Mucosa of descending colon (tissue), 3 donors: ENCODE measurements around the gene MTF1. TPM values are rescaled to one million over a fixed set of nuclear protein-coding genes. Genes with fewer than 3 reads are reported as not detected.
A peak's percentile ranks its signal among the peaks of the same experiment; 100 is the strongest.
"Not testable (repeated sequence)": the region's sequence is repeated elsewhere in the genome, so short reads cannot be mapped to it uniquely, and the experiment has no call there.

ENCODE experiments used
- ATAC-seq: fragments of 200-7000 bp; cut with Tn5 transposase; one replicate; pipeline ENCODE4 v1.9.1; 2020; ENCODE audit warnings: mild to moderate bottlenecking, moderate library complexity
- DNase-seq, 3 donors: peaks; one replicate each; pipeline ENCODE4 v3.0.0-alpha.2; 2020
- H3K36me3 ChIP-seq: fragments of 200-600 bp; one replicate; pipeline ENCODE4 v1.8.0; 2021; ENCODE audit warnings: low read depth, mild to moderate bottlenecking
- H3K4me1 ChIP-seq: fragments of 200-600 bp; one replicate; pipeline ENCODE4 v1.8.0; 2021; ENCODE audit warnings: low read depth, mild to moderate bottlenecking
- H3K4me3 ChIP-seq: fragments of 200-600 bp; one replicate; pipeline ENCODE4 v1.8.0; 2021; ENCODE audit warnings: mild to moderate bottlenecking
- H3K9me3 ChIP-seq: fragments of 200-600 bp; one replicate; pipeline ENCODE4 v1.8.0; 2021; ENCODE audit warnings: mild to moderate bottlenecking
- intact Hi-C, 2 donors: fragments of 100-400 bp; cut with DNase I in 1 of 2; cut with micrococcal nuclease in 1 of 2; formaldehyde crosslinking; loops; one replicate each; pipeline versions ENCODE4 v1.11.0 to v1.11.1; 2022; cut with DNase I, micrococcal nuclease
- total RNA-seq, 3 donors: library from RNA; stranded (reverse); fragmentation: NEBNext Ultra II Directional in 2 of 3; extraction: Animal tissue kit (Norgen Biotek cat#: 25700) in 2 of 3; gene quantifications; one replicate each; pipeline versions ENCODE4 v1.2.1 to v1.2.4, GENCODE V29; 2021 to 2023
- TF ChIP-seq, protein P1 (sequence below): fragments of 200-600 bp; IDR thresholded peaks from one replicate; pipeline ENCODE4 v1.8.0; 2022; ENCODE audit warnings: antibody characterized with exemption, mild to moderate bottlenecking
- donor health status: DM: no; HTN: no; CAD: no; lungs with moderate emphysema.
- donor health status: DM: no; HTN: no; CAD: no.
- donor health status: DM: no; HTN: yes; CAD: no.

The MTF1 gene
- total RNA-seq, 3 donors from 2014 or later: 30.6 to 42.8 (median 35.2) TPM

DNA sequence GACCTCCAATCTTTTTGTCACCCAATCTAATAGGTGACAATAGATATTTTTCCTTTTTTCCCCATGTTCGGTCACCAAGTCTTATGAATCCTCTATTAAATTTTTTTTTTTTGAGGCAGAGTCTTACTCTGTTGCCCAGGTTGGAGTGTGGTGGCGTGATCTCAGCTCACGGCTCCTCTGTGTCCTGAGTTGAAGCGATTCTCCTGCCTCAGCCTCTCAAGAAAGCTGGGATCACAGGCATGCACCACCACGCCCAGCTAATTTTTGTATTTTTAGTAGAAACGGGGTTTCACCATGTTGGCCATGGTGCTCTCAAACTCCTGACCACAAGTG, 42.5 kb upstream of the MTF1 start:
- Histone ChIP-seq H3K9me3 (peaks cover 6% of the 10 kb centered on the region), H3K4me1 (no peaks in the 10 kb centered on the region), H3K4me3 (no peak overlapping the region), H3K36me3 (no peaks in the 10 kb centered on the region)
- TF ChIP-seq, protein P1, sequence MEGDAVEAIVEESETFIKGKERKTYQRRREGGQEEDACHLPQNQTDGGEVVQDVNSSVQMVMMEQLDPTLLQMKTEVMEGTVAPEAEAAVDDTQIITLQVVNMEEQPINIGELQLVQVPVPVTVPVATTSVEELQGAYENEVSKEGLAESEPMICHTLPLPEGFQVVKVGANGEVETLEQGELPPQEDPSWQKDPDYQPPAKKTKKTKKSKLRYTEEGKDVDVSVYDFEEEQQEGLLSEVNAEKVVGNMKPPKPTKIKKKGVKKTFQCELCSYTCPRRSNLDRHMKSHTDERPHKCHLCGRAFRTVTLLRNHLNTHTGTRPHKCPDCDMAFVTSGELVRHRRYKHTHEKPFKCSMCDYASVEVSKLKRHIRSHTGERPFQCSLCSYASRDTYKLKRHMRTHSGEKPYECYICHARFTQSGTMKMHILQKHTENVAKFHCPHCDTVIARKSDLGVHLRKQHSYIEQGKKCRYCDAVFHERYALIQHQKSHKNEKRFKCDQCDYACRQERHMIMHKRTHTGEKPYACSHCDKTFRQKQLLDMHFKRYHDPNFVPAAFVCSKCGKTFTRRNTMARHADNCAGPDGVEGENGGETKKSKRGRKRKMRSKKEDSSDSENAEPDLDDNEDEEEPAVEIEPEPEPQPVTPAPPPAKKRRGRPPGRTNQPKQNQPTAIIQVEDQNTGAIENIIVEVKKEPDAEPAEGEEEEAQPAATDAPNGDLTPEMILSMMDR: no peak
- DNase-seq (no peak), ATAC-seq (no peak)
- intact Hi-C loops: no loop called here

DNA sequence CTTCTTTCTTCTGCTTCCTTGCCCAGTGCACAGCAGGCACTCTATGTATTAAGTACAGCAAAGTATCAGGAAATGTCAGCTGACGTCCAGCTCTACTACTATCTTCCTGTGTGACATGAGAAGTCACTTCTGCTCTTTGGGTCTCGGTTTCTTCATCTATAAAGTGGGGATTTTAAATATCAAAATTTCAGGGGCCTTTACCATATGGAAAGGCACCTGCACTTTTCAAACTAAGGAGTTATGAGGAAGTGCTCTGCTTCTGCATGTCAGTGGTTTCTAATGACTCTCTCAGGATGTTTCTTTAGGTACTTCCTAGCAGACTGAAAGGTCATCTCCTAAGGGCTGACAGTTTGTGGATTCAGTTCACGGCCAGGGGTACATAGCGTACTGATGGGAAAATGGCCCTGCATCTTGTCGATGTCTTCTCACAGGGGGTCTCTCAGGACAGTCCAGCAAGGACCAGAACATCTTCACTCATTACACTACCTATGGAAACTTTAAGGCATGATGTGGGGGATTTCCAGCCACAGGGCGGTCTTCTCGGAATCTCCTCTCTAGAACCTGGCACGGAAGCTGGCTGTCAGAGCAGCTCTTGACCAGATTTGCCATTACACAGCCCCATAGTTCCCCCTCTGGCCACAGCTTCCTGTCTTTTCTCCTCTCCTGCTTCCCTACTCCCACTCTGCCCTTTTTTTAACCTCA, 42.0 kb upstream of the MTF1 start:
- peaks cover 6% of the 10 kb centered on the region for H3K9me3 ChIP-seq
- intact Hi-C loops: no loop called here
- TF ChIP-seq, protein P1: no peak
- ATAC-seq: peak; percentile 34
- H3K4me1 ChIP-seq: no peaks in the 10 kb centered on the region
- DNase-seq: peak in 1 of 3 donors; percentile 10
- no peak overlapping the region for H3K4me3 ChIP-seq
- no peaks in the 10 kb centered on the region for H3K36me3 ChIP-seq

DNA sequence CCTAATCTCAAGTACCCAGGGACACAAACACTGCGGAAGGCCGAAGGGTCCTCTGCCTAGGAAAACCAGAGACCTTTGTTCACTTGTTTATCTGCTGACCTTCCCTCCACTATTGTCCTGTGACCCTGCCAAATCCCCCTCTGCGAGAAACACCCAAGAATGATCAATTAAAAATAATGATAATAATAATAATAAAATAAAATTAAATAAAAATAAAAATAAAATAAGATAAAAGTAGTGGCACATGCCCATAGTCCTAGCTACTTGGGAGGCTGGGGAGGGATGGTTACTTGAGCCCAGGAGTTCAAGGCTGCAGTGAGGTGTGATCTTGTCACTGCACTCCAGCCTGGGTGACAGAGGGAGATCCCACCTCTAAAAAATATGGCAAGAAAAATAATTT, 38.2 kb upstream of the MTF1 start:
- H3K9me3 ChIP-seq, H3K4me1 ChIP-seq, intact Hi-C loops, ATAC-seq, DNase-seq, H3K36me3 ChIP-seq, H3K4me3 ChIP-seq: not testable (repeated sequence)

DNA sequence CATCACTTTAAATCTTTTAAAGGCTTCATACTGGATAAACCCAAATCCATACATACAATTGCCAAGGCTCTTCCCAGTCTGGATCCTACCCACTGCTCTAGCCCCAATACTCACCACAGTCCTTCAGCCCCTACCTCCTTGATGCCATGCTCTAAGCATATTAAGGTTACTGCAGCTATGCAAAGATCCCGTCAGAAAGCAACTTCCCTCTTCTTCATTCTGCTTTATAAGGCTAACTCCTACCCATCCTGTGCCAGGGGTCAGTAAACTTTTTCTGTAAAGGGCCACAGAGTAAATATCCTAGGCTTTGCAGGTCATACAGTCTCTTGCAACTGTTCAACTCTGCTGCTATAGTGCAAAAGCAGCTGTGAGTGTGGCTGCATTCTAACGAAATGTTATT, 34.3 kb upstream of the MTF1 start:
- Histone ChIP-seq H3K4me1 (no peaks in the 10 kb centered on the region), H3K9me3 (no peaks in the 10 kb centered on the region), H3K4me3 (no peak overlapping the region), H3K36me3 (peaks cover 4% of the 10 kb centered on the region)
- intact Hi-C loops: no loop called here
- no peak for DNase-seq
- TF ChIP-seq, protein P1: no peak
- no peak for ATAC-seq

DNA sequence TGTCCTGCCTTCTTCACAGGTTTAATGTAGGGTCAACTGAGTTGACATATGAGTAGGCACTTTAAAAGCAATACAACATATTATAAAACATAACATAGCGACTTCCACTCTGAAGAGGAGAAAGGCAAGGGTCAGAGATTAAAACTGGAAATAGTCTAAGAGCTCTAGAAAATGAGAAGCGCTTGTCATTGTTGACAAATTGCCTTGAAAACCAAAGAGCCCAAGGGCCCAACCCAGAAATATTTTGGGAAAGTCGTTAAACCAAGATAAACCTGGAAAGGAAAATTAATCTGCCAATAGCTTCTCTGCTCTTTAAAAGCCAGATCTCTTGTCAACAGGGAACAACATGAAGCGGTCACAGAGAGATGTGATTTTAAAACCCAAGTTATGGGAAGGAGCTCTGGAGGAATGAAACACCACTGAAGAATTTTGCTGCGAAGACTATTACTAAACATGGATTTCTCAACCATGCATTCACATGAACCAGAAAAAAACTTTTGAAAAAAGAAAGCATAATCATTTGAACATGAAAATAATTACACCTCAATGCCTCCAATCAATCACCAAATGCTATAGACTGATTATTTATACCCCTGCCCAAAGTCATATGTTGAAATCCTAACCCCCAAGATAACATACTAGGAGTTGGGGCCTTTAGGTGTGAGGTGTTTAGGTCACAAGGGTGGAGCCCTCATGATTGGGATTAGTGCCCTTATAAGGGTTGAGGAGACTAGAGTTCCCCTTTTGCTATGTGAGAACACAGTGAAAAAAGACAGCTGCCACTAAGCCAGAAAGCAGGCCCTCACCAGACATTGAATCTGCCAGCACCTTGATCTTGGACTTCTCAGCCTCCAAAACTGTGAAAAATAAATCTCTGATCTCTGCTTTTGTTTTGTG, 33.0 kb upstream of the MTF1 start:
- no peak for DNase-seq
- Histone ChIP-seq H3K9me3 (no peaks in the 10 kb centered on the region), H3K36me3 (peaks cover 7% of the 10 kb centered on the region), H3K4me3 (no peak overlapping the region), H3K4me1 (no peaks in the 10 kb centered on the region)
- no peak for ATAC-seq
- intact Hi-C loops: no loop called here
- TF ChIP-seq, protein P1: no peak

DNA sequence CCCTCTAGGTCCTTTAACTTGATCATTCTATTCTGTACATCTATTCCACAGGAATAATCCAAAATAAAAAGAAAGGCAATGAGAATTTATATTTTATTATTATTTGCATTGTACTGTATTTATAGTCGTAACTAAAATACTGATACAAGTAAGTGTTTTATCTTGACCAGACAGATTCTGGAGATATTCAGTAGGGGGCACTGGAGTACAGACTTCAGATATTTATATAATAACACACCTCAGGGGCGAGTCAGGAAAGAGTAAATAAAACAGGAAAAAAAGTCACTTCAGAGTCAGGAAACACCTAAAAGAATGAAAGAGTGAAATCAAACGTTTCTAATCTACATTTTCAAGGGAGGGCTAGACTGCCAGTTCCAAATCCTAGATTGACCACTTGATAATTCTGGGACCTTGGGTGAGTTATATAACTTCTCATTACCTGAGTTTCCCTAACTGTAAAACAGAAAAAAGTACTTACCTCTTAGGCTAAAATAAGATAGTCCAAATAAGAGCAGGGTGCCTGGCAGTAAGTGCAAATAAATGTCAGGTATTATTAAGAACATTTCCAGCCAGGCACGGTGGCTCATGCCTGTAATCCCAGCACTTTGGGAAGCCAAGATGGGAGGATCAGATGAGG, 31.1 kb upstream of the MTF1 start:
- peak in 1 of 3 donors; percentile 47 for DNase-seq
- peak; percentile 72 for ATAC-seq
- intact Hi-C loops: no loop called here
- Histone ChIP-seq H3K4me3 (no peak overlapping the region), H3K4me1 (no peaks in the 10 kb centered on the region), H3K9me3 (no peaks in the 10 kb centered on the region), H3K36me3 (peaks cover 7% of the 10 kb centered on the region)
- TF ChIP-seq, protein P1: peak; percentile 11
